Measurements from ENCODE around the gene FCER1G.

- TF ChIP-seq POLR2A (IDR thresholded peaks at IDR 0.05) = no peak
- no peak for TF ChIP-seq CTCF (IDR thresholded peaks at IDR 0.05)
These were observed 51.1 kb downstream of the FCER1G start for GRCh38 chr1:161266202-161266601.

Data from body of pancreas (tissue), 4 donors.